HepG2 (cell line): ENCODE measurements around the gene ZNF503. TPM values are rescaled to one million over a fixed set of nuclear protein-coding genes. Genes with fewer than 3 reads are reported as not detected.

ENCODE experiments used
- ATAC-seq: fragments of 200-7000 bp; cut with Tn5 transposase; 3 replicates; pipeline ENCODE4 v1.9.1; 2020; ENCODE audit warnings: mild to moderate bottlenecking, moderate library complexity
- BruUV-seq: library from RNA; stranded (reverse); fragments of 400-500 nt; replicated peaks from 2 replicates; lab custom pipeline; 2021; lab: Mats Ljungman, UMichigan
- CTCF ChIA-PET: fragments of 300-600 bp; formaldehyde crosslinking; extraction: SDS; loops from one replicate; lab custom pipeline; 2021; ENCODE audit warnings: low total read pairs, inconsistent platforms, low intra/inter-chr PET ratio; lab: Yijun Ruan, JAX
- POLR2A ChIA-PET: fragments of 350-600 bp; sonication (Branson Sonifier 250); formaldehyde crosslinking; loops from one replicate; lab custom pipeline; 2020; ENCODE audit warnings: antibody characterized with exemption, inconsistent platforms; lab: Yijun Ruan, JAX
- DNase-seq: peaks from one replicate; pipeline ENCODE4 v3.0.0-alpha.2; 2015; ENCODE audit warnings: low spot score
- FAIRE-seq: peaks from 3 replicates; lab custom pipeline; 2011; peaks lifted over from hg19 to GRCh38; lab: Jason Lieb, UNC
- H2AFZ ChIP-seq: one replicate; pipeline ENCODE4 v1.6.1; 2011; ENCODE audit warnings: low read length, inconsistent platforms
- H3K27ac ChIP-seq: fragments of 300-600 bp; 3 replicates; pipeline ENCODE4 v1.8.0; 2011; ENCODE audit warnings: mixed run types, mild to moderate bottlenecking, mixed read lengths, low read length, inconsistent platforms; ENCODE audit not compliant: insufficient read depth; ENCODE audit errors: extremely low read length
- H3K27me3 ChIP-seq, 2 experiments: fragments of 200-600 bp in 1 of 2; 2 replicates in 1 of 2; 3 replicates in 1 of 2; pipeline versions ENCODE4 v1.6.0 to v1.8.0; 2011; ENCODE audit warnings: low read length in 2 of 2, mild to moderate bottlenecking in 2 of 2, moderate library complexity in 2 of 2, inconsistent platforms in 1 of 2; ENCODE audit not compliant: insufficient read depth in 2 of 2, control insufficient read depth in 1 of 2
- H3K36me3 ChIP-seq, 2 experiments: fragments of 200-600 bp in 1 of 2; replicated peaks in 1 of 2; 2 replicates in 1 of 2; 3 replicates in 1 of 2; pipeline versions ENCODE4 v1.5.1 to v1.8.0; 2011; ENCODE audit warnings: low read length in 2 of 2, inconsistent platforms in 1 of 2; ENCODE audit not compliant: insufficient read depth in 2 of 2, control insufficient read depth in 1 of 2
- H3K4me1 ChIP-seq: 2 replicates; pipeline ENCODE4 v1.5.1; 2012; ENCODE audit warnings: low read length, inconsistent platforms; ENCODE audit not compliant: insufficient read depth
- H3K4me2 ChIP-seq: 2 replicates; pipeline ENCODE4 v1.6.0; 2011; ENCODE audit warnings: low read depth, low read length, inconsistent platforms
- H3K4me3 ChIP-seq, 3 experiments: fragments of 200-600 bp in 1 of 3; sonication (generic), shearing (Covaris generic) in 1 of 3; replicated peaks in 1 of 3; 2 replicates each; pipeline ENCODE4 v1.5.1; 2011 to 2016; ENCODE audit warnings: low read length in 3 of 3, inconsistent platforms in 2 of 3, low read depth in 2 of 3, mild to moderate bottlenecking in 2 of 3, control low read depth in 1 of 3, mixed read lengths in 1 of 3; ENCODE audit not compliant: insufficient read depth in 1 of 3
- H3K79me2 ChIP-seq: one replicate; pipeline ENCODE4 v1.6.1; 2011; ENCODE audit warnings: low read length, inconsistent platforms; ENCODE audit not compliant: insufficient read depth
- H3K9ac ChIP-seq: 2 replicates; pipeline ENCODE4 v1.6.0; 2011; ENCODE audit warnings: mild to moderate bottlenecking, low read depth, low read length, inconsistent platforms; ENCODE audit not compliant: insufficient read depth
- H3K9me3 ChIP-seq: 2 replicates; pipeline ENCODE4 v1.5.1; 2012; ENCODE audit warnings: mild to moderate bottlenecking, low read length
- H4K20me1 ChIP-seq: 2 replicates; pipeline ENCODE4 v1.6.0; 2011; ENCODE audit warnings: inconsistent platforms, mild to moderate bottlenecking, low read length, moderate library complexity; ENCODE audit not compliant: insufficient read depth
- ARHGAP35 ChIP-seq: sonication (generic); formaldehyde crosslinking; IDR thresholded peaks from 2 replicates; pipeline ENCODE4 v1.9.0; 2022; ENCODE audit warnings: mild to moderate bottlenecking, inconsistent platforms, moderate library complexity, missing genetic modification reagents, borderline replicate concordance
- ETV6 ChIP-seq: sonication (generic); formaldehyde crosslinking; conservative IDR thresholded peaks from 2 replicates; pipeline ENCODE4 v1.4.0; 2020; ENCODE audit warnings: missing genetic modification reagents
- GFI1 ChIP-seq: sonication (generic); formaldehyde crosslinking; IDR thresholded peaks from 2 replicates; pipeline ENCODE4 v1.5.0; 2020; ENCODE audit warnings: missing genetic modification reagents, mild to moderate bottlenecking, borderline replicate concordance
- MTF2 ChIP-seq: sonication (generic); formaldehyde crosslinking; IDR thresholded peaks from 2 replicates; pipeline ENCODE4 v1.5.0; 2020; ENCODE audit warnings: missing genetic modification reagents, borderline replicate concordance
- MYPOP ChIP-seq: sonication (generic); formaldehyde crosslinking; IDR thresholded peaks from 2 replicates; pipeline ENCODE4 v1.8.1; 2023; ENCODE audit warnings: mild to moderate bottlenecking, moderate library complexity, missing genetic modification reagents
- PHF20 ChIP-seq: sonication (generic); formaldehyde crosslinking; IDR thresholded peaks from 2 replicates; pipeline ENCODE4 v1.5.0; 2020; ENCODE audit warnings: mild to moderate bottlenecking, missing genetic modification reagents
- PRMT3 ChIP-seq: sonication (generic); formaldehyde crosslinking; IDR thresholded peaks from 2 replicates; pipeline ENCODE4 v1.8.1; 2022; ENCODE audit warnings: low read depth, mild to moderate bottlenecking, moderate library complexity, missing genetic modification reagents, borderline replicate concordance
- SRSF4 ChIP-seq: fragments of 200-400 bp; formaldehyde crosslinking; IDR thresholded peaks from one replicate; pipeline ENCODE4 v1.6.1; 2018; ENCODE audit warnings: mild to moderate bottlenecking, low read depth, low read length, moderate library complexity; ENCODE audit not compliant: poor library complexity, severe bottlenecking
- WGBS: methylation state at CpG from one replicate; pipeline ENCODE4 v1.1.6; 2017; ENCODE audit warnings: low lambda C conversion rate; 5-methylcytosine and 5-hydroxymethylcytosine counted together
- in situ Hi-C: cut with HindIII; loops from 2 replicates; pipeline ENCODE4 v1.10.0; 2017; ENCODE audit warnings: low pct_unique_long_range_greater_than_20kb; ENCODE audit not compliant: extremely low pct_ligation_motif_present
- intact Hi-C: fragments of 100-400 bp; cut with micrococcal nuclease; formaldehyde crosslinking; loops from one replicate; pipeline ENCODE4 v1.10.0; 2022; ENCODE audit not compliant: unreplicated experiment
- polyA plus RNA-seq, 8 experiments: library from polyadenylated mRNA; depleted of rRNA in 3 of 8; stranded (reverse) in 7 of 8; unstranded in 1 of 8; fragments of >200 nt; fragmentation: Illumina TruSeq in 4 of 8; extraction: Trizol in 4 of 8; gene quantifications; 2 replicates each; pipeline versions ENCODE4 v1.2.1 to v1.2.3, GENCODE V29; 2011 to 2016; ENCODE audit warnings: low read depth in 4 of 8, missing spikeins in 1 of 8, mixed read lengths in 1 of 8; ENCODE audit not compliant: insufficient read depth in 1 of 8
- total RNA-seq, 5 experiments: library from RNA; depleted of rRNA; stranded (reverse); fragments of >200 nt; fragmentation: Illumina TruSeq; extraction: Trizol; gene quantifications; 2 replicates each; pipeline ENCODE4 v1.2.3, GENCODE V29; 2016; ENCODE audit warnings: low read depth in 1 of 5

Gene ZNF503
- total and polyA plus RNA-seq, 2 of the 13 experiments (the other 11 are each of a cell fraction or from before 2014, with no cell fraction given), result 2.7 to 8.3 TPM

- no peak for TF ChIP-seq ARHGAP35 (CRISPR knock-in tag)
- TF ChIP-seq MYPOP (CRISPR knock-in tag), result peak; percentile 36
- peak; percentile 86; the same call in 1 of the 2 replicates for TF ChIP-seq ETV6 (CRISPR knock-in tag)
- TF ChIP-seq MTF2, result no peak
These were observed 28.6 kb upstream of the ZNF503 start (continued) for GRCh38 chr10:75430000-75430763.

- Histone ChIP-seq H3K9ac (peak overlapping the region; percentile 91; the same call in 1 of the 2 replicates), H3K4me3 (no peak overlapping the region), H2AFZ (no peak overlapping the region), H3K79me2 (peaks cover 21% of the 10 kb centered on the region), H3K4me1 (peaks cover 69% of the 10 kb centered on the region), H4K20me1 (no peaks in the 10 kb centered on the region), H3K9me3 (no peaks in the 10 kb centered on the region), H3K27me3 (no peaks in the 10 kb centered on the region), H3K4me2 (peak overlapping the region; percentile 97), H3K27ac (no peak overlapping the region), H3K36me3 (no peaks in the 10 kb centered on the region)
- ATAC-seq (no peak), DNase-seq (no peak), FAIRE-seq (no peak)
- CTCF ChIA-PET, result no interaction called here
- TF ChIP-seq GFI1 (0 out of 2 replicates have a peak, but pooled peaks have one; percentile 22), PRMT3 (peak; percentile 0; the same call in 1 of the 2 replicates), PHF20 (CRISPR knock-in tag) (no peak), SRSF4 (no peak)
- POLR2A ChIA-PET, result interaction anchor here (0.9 to 12.3 kb wide), 9 partner anchors 12 to 869 kb away, joined by 3 to 219 read pairs (median 10); partner anchors contain the start of gene ZNF503
- 50% methylated on average over 5 of the region's 5 CpGs for WGBS
- intact Hi-C loops (loop anchor here (1.0 kb wide), 1 partner anchor 28 kb away; the partner anchor contains the start of gene ZNF503), in situ Hi-C loops (no loop called here)
- BruUV-seq, result no TSS peak
These were observed 27.7 kb upstream of the ZNF503 start for GRCh38 chr10:75429159-75429827.
